ENCODE data around the gene MGLL.

DNA sequence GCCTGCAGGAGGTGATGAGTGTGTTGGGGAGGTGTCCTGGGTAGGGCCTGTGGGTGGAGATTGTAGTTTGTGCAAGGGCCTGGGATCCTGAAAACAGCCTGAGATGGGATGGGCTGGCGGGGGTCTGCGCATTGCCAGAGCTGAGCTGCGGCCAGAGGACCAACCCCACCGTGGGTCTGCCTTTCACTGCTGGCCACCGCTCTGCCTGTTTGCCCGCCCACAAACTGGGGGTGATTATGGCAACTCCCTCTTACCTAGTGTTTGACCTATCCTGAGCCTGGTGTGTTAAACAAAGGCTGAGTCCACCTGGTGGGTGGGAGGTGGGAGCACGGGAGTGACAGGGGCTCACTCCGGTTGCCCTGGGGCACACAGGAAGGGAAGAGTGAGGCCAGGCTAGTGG lies 139.8 kb downstream of the MGLL start:
- TF ChIP-seq, protein P1, sequence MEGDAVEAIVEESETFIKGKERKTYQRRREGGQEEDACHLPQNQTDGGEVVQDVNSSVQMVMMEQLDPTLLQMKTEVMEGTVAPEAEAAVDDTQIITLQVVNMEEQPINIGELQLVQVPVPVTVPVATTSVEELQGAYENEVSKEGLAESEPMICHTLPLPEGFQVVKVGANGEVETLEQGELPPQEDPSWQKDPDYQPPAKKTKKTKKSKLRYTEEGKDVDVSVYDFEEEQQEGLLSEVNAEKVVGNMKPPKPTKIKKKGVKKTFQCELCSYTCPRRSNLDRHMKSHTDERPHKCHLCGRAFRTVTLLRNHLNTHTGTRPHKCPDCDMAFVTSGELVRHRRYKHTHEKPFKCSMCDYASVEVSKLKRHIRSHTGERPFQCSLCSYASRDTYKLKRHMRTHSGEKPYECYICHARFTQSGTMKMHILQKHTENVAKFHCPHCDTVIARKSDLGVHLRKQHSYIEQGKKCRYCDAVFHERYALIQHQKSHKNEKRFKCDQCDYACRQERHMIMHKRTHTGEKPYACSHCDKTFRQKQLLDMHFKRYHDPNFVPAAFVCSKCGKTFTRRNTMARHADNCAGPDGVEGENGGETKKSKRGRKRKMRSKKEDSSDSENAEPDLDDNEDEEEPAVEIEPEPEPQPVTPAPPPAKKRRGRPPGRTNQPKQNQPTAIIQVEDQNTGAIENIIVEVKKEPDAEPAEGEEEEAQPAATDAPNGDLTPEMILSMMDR (IDR thresholded peaks at IDR 0.05; ENCODE audit: low read depth, low read length, missing input control): no peak
- TF ChIP-seq RXRA (IDR thresholded peaks at IDR 0.05): no peak
- TF ChIP-seq, protein P2, sequence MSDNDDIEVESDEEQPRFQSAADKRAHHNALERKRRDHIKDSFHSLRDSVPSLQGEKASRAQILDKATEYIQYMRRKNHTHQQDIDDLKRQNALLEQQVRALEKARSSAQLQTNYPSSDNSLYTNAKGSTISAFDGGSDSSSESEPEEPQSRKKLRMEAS (IDR thresholded peaks at IDR 0.05): no peak
- TF ChIP-seq GABPA (IDR thresholded peaks at IDR 0.05 in 1 of 2, conservative IDR thresholded peaks at IDR 0.05 in 1 of 2): no peak
- TF ChIP-seq RAD21 (IDR thresholded peaks at IDR 0.05): no peak
- no peak for TF ChIP-seq HNF4G (IDR thresholded peaks at IDR 0.05)
- no peak for TF ChIP-seq YY1 (IDR thresholded peaks at IDR 0.05)
- TF ChIP-seq TAF1 (conservative IDR thresholded peaks at IDR 0.05): no peak
- TF ChIP-seq, protein P3, sequence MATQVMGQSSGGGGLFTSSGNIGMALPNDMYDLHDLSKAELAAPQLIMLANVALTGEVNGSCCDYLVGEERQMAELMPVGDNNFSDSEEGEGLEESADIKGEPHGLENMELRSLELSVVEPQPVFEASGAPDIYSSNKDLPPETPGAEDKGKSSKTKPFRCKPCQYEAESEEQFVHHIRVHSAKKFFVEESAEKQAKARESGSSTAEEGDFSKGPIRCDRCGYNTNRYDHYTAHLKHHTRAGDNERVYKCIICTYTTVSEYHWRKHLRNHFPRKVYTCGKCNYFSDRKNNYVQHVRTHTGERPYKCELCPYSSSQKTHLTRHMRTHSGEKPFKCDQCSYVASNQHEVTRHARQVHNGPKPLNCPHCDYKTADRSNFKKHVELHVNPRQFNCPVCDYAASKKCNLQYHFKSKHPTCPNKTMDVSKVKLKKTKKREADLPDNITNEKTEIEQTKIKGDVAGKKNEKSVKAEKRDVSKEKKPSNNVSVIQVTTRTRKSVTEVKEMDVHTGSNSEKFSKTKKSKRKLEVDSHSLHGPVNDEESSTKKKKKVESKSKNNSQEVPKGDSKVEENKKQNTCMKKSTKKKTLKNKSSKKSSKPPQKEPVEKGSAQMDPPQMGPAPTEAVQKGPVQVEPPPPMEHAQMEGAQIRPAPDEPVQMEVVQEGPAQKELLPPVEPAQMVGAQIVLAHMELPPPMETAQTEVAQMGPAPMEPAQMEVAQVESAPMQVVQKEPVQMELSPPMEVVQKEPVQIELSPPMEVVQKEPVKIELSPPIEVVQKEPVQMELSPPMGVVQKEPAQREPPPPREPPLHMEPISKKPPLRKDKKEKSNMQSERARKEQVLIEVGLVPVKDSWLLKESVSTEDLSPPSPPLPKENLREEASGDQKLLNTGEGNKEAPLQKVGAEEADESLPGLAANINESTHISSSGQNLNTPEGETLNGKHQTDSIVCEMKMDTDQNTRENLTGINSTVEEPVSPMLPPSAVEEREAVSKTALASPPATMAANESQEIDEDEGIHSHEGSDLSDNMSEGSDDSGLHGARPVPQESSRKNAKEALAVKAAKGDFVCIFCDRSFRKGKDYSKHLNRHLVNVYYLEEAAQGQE (IDR thresholded peaks at IDR 0.05): no peak
- TF ChIP-seq, protein P4, sequence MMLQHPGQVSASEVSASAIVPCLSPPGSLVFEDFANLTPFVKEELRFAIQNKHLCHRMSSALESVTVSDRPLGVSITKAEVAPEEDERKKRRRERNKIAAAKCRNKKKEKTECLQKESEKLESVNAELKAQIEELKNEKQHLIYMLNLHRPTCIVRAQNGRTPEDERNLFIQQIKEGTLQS (IDR thresholded peaks at IDR 0.05): no peak
- TF ChIP-seq JUND (IDR thresholded peaks at IDR 0.05): no peak
- no peak for TF ChIP-seq FOXA1 (IDR thresholded peaks at IDR 0.05)
- no peak for TF ChIP-seq HNF4A (conservative IDR thresholded peaks at IDR 0.05)
